MM.1S (cell line): ENCODE measurements around the gene FAM118A.

ENCODE experiments used
- EZH2phosphoT487 ChIP-seq: fragments of 300-600 bp; sonication (generic); IDR thresholded peaks from 2 replicates; pipeline ENCODE4 v1.6.1; 2018; ENCODE audit warnings: antibody characterized with exemption, low read length
- TF ChIP-seq, protein P1 (sequence below): fragments of 300-600 bp; sonication (generic); IDR thresholded peaks from 2 replicates; pipeline ENCODE4 v1.5.1; 2016; ENCODE audit warnings: antibody characterized with exemption, low read length, mixed read lengths

DNA sequence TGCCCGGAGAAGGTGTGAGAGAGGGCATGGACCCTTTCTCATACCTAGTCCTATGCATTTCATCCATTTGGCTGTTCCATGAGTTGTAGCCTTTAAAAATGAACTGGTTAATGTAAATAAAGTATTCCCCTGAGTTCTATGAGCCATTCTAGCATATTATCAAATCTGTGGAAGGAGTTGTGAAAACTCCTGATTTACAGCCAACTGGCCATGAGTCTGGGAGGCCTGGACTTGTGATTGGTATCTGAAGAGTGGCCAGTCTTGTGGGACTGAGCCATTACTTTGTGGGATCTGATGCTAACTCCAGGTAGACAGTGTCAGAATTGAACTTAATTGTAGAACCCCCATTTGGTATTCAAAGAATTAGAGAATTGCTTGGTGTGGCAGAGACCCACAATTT is 48.4 kb downstream of the FAM118A start:
- TF ChIP-seq, protein P1, sequence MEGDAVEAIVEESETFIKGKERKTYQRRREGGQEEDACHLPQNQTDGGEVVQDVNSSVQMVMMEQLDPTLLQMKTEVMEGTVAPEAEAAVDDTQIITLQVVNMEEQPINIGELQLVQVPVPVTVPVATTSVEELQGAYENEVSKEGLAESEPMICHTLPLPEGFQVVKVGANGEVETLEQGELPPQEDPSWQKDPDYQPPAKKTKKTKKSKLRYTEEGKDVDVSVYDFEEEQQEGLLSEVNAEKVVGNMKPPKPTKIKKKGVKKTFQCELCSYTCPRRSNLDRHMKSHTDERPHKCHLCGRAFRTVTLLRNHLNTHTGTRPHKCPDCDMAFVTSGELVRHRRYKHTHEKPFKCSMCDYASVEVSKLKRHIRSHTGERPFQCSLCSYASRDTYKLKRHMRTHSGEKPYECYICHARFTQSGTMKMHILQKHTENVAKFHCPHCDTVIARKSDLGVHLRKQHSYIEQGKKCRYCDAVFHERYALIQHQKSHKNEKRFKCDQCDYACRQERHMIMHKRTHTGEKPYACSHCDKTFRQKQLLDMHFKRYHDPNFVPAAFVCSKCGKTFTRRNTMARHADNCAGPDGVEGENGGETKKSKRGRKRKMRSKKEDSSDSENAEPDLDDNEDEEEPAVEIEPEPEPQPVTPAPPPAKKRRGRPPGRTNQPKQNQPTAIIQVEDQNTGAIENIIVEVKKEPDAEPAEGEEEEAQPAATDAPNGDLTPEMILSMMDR, result no peak
- TF ChIP-seq EZH2phosphoT487, result no peak
